Measurements from ENCODE around the gene DHPS. TPM values are rescaled to one million over a fixed set of nuclear protein-coding genes. Genes with fewer than 3 reads are reported as not detected.

Gene DHPS
- total and polyA plus RNA-seq, 2 experiments from 2014 or later = 50.9 to 68.4 TPM

DNA sequence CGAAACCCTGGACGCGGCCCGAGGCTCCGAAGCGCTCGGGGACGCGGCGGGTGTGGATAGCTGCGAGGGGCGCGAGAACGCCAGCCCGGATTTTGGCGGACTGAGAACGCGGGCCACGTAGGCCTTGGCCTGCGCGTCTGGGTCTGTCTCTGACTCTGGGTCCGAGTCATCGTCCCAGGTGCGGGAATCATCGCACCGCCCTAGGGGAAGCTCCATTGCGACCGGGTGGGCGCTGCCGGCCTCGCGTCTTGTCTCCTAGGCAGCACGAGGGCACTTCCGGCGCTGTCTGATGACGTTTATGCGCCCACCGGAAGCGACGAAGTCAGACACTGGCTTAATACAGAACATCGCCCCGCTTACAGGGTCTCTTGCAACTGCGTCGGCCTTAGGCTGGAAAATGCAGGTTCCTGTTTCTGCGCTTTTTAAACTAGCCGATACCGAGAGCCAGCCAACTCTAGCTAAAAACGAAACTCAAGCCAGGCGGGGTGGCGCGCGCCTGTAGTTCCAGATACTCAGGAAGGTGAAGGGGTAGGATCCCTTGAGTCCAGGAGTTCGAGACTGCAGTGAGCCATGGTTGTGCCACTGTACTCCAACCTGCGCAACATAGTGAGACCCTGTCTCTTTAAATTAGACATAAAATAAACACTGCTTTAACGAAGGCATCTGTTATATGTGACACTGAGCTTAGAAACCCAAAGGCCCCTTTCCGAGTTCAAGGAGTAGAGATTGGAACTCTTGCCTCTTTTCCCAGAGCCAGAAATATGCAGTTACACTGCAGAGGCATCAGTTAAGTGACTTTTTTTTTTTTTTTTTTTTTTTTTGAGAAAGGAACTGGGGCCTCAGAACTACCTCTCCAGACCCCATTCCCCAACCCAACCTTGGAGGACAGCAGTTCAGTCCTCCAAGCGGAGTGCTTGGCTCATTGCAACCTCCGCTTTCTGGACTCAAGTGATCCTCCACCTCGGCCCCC, 15.0 kb upstream of the DHPS start, which contains the start of gene FBXW9:
TSS of gene FBXW9 (minus strand) at position 266 of the 970 bp plus-strand sequence. CDS start at position 216, 50 bp downstream.
- Histone ChIP-seq H3K36me3 (ENCODE audit: low read depth) (no peaks in the 10 kb centered on the region; the same call in 1 of the 2 replicates), H3K9me3 (ENCODE audit: low read depth) (no peaks in the 10 kb centered on the region), H3K79me2 (ENCODE audit: insufficient read depth) (peaks cover 7% of the 10 kb centered on the region), H3F3A (ENCODE audit: insufficient read depth) (peaks cover 24% of the 10 kb centered on the region; the same call in 1 of the 2 replicates), H3K27me3 (replicated peaks; ENCODE audit: insufficient read depth) (no peaks in the 10 kb centered on the region), H3K9me2 (ENCODE audit: insufficient read depth) (no peaks in the 10 kb centered on the region), H3K27ac (peak within 1 kb of the TSS; percentile 58), H3K4me3 (peak within 1 kb of the TSS; percentile 75), H3K4me1 (ENCODE audit: insufficient read depth) (peaks cover 7% of the 10 kb centered on the region; the same call in 1 of the 2 replicates), H3K9ac (peak within 1 kb of the TSS; percentile 85), H3K4me2 (ENCODE audit: unreplicated experiment) (peak within 1 kb of the TSS; percentile 75), H2AFZ (peak within 1 kb of the TSS; percentile 83), H4K20me1 (ENCODE audit: insufficient read depth) (no peaks in the 10 kb centered on the region)
- DNase-seq = peak; percentile 91
- no peak for TF ChIP-seq EZH2phosphoT487 (IDR thresholded peaks at IDR 0.05; ENCODE audit: insufficient read depth, low read depth)
- no peak for TF ChIP-seq EZH2 (IDR thresholded peaks at IDR 0.05; ENCODE audit: insufficient read depth, poor library complexity, severe bottlenecking)
- in situ Hi-C loops (cut with MboI) = no loop called here
- 8% methylated on average over 48 to 59 of the region's 59 CpGs for WGBS, 2 experiments (ENCODE audit: low coverage in 1 of 2, low lambda C conversion rate in 2 of 2, missing lambda C conversion rate in 2 of 2)

GRCh38 chr19:12695997-12696365, 14.3 kb upstream of the DHPS start:
- WGBS, 2 experiments (ENCODE audit: low coverage in 1 of 2, low lambda C conversion rate in 2 of 2, missing lambda C conversion rate in 2 of 2) = 8 to 10% methylated on average over 18 to 36 of the region's 36 CpGs
- H3K79me2 ChIP-seq (ENCODE audit: insufficient read depth) = peaks cover 7% of the 10 kb centered on the region
- peak overlapping the region; percentile 83 for H2AFZ ChIP-seq
- in situ Hi-C loops (cut with MboI) = no loop called here
- no peaks in the 10 kb centered on the region for H3K9me2 ChIP-seq (ENCODE audit: insufficient read depth)
- peaks cover 7% of the 10 kb centered on the region; the same call in 1 of the 2 replicates for H3K4me1 ChIP-seq (ENCODE audit: insufficient read depth)
- peak overlapping the region; percentile 75 for H3K4me2 ChIP-seq (ENCODE audit: unreplicated experiment)
- H3K9ac ChIP-seq = peak overlapping the region; percentile 85
- peak overlapping the region; percentile 75 for H3K4me3 ChIP-seq
- H3K9me3 ChIP-seq (ENCODE audit: low read depth) = no peaks in the 10 kb centered on the region
- no peaks in the 10 kb centered on the region for H4K20me1 ChIP-seq (ENCODE audit: insufficient read depth)
- TF ChIP-seq EZH2phosphoT487 (IDR thresholded peaks at IDR 0.05; ENCODE audit: insufficient read depth, low read depth) = no peak
- no peak for TF ChIP-seq EZH2 (IDR thresholded peaks at IDR 0.05; ENCODE audit: insufficient read depth, poor library complexity, severe bottlenecking)
- H3F3A ChIP-seq (ENCODE audit: insufficient read depth) = peaks cover 24% of the 10 kb centered on the region; the same call in 1 of the 2 replicates
- H3K27ac ChIP-seq = peak overlapping the region; percentile 58; the same call in 1 of the 2 replicates
- H3K27me3 ChIP-seq (replicated peaks; ENCODE audit: insufficient read depth) = no peaks in the 10 kb centered on the region
- no peaks in the 10 kb centered on the region; the same call in 1 of the 2 replicates for H3K36me3 ChIP-seq (ENCODE audit: low read depth)
- DNase-seq = no peak

DNA sequence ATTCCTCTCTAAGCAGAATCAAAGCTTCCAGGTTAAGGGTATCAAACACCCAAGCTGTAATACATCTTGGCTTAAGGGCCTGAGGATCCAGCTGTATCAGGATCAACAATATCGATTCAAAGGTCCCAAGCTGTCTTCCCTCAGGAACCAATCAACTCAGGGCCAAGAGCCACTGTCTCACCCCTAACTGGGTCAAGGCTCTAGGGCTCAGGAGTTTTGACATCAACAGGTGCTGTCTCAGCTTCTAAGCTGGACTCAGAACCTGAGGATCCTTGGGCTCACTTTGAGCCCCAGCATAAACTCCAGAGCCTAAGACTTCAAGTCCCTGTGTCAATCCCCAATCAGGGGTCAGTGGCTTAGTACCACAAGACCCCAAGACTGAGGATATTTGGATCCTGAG, 13.8 kb upstream of the DHPS start:
- peaks cover 24% of the 10 kb centered on the region; the same call in 1 of the 2 replicates for H3F3A ChIP-seq (ENCODE audit: insufficient read depth)
- H3K79me2 ChIP-seq (ENCODE audit: insufficient read depth) = peaks cover 7% of the 10 kb centered on the region
- peak overlapping the region; percentile 85 for H3K9ac ChIP-seq
- no peaks in the 10 kb centered on the region for H3K27me3 ChIP-seq (replicated peaks; ENCODE audit: insufficient read depth)
- H3K36me3 ChIP-seq (ENCODE audit: low read depth) = no peaks in the 10 kb centered on the region
- WGBS, 2 experiments (ENCODE audit: low coverage in 1 of 2, low lambda C conversion rate in 2 of 2, missing lambda C conversion rate in 2 of 2) = 95 to 100% methylated on average over 1 of the region's 1 CpG
- TF ChIP-seq EZH2 (IDR thresholded peaks at IDR 0.05; ENCODE audit: insufficient read depth, poor library complexity, severe bottlenecking) (no peak), EZH2phosphoT487 (IDR thresholded peaks at IDR 0.05; ENCODE audit: insufficient read depth, low read depth) (no peak)
- no peak for DNase-seq
- no peak overlapping the region for H3K27ac ChIP-seq
- in situ Hi-C loops (cut with MboI) = no loop called here
- H3K9me2 ChIP-seq (ENCODE audit: insufficient read depth) = no peaks in the 10 kb centered on the region
- H3K4me2 ChIP-seq (ENCODE audit: unreplicated experiment) = peak overlapping the region; percentile 75
- peak overlapping the region; percentile 83; the same call in 1 of the 2 replicates for H2AFZ ChIP-seq
- peaks cover 7% of the 10 kb centered on the region; the same call in 1 of the 2 replicates for H3K4me1 ChIP-seq (ENCODE audit: insufficient read depth)
- H3K4me3 ChIP-seq = peak overlapping the region; percentile 75
- H3K9me3 ChIP-seq (ENCODE audit: low read depth) = no peaks in the 10 kb centered on the region
- H4K20me1 ChIP-seq (ENCODE audit: insufficient read depth) = no peaks in the 10 kb centered on the region

GRCh38 chr19:12695096-12695495, 13.4 kb upstream of the DHPS start:
- H3K9me2 ChIP-seq (ENCODE audit: insufficient read depth) = no peaks in the 10 kb centered on the region
- H3K9me3 ChIP-seq (ENCODE audit: low read depth) = no peaks in the 10 kb centered on the region
- no peak for DNase-seq
- H3K27me3 ChIP-seq (replicated peaks; ENCODE audit: insufficient read depth) = no peaks in the 10 kb centered on the region
- no peak overlapping the region for H3K4me2 ChIP-seq (ENCODE audit: unreplicated experiment)
- no peaks in the 10 kb centered on the region for H4K20me1 ChIP-seq (ENCODE audit: insufficient read depth)
- H3K4me1 ChIP-seq (ENCODE audit: insufficient read depth) = peaks cover 7% of the 10 kb centered on the region; the same call in 1 of the 2 replicates
- no peak overlapping the region for H3K27ac ChIP-seq
- WGBS, 2 experiments (ENCODE audit: low coverage in 1 of 2, low lambda C conversion rate in 2 of 2, missing lambda C conversion rate in 2 of 2) = 44 to 58% methylated on average over 2 of the region's 2 CpGs
- H3K4me3 ChIP-seq = peak overlapping the region; percentile 75; the same call in 1 of the 2 replicates
- H3F3A ChIP-seq (ENCODE audit: insufficient read depth) = peaks cover 23% of the 10 kb centered on the region; the same call in 1 of the 2 replicates
- TF ChIP-seq EZH2 (IDR thresholded peaks at IDR 0.05; ENCODE audit: insufficient read depth, poor library complexity, severe bottlenecking) (no peak), EZH2phosphoT487 (IDR thresholded peaks at IDR 0.05; ENCODE audit: insufficient read depth, low read depth) (no peak)
- no peak overlapping the region for H2AFZ ChIP-seq
- H3K36me3 ChIP-seq (ENCODE audit: low read depth) = no peaks in the 10 kb centered on the region
- in situ Hi-C loops (cut with MboI) = no loop called here
- H3K9ac ChIP-seq = peak overlapping the region; percentile 85; the same call in 1 of the 2 replicates
- peaks cover 7% of the 10 kb centered on the region for H3K79me2 ChIP-seq (ENCODE audit: insufficient read depth)
